HepG2 (cell line): ENCODE data around the gene DDIAS. TPM values are rescaled to one million over a fixed set of nuclear protein-coding genes. Genes with fewer than 3 reads are reported as not detected.

Experiments
- HES4 ChIP-seq: sonication (generic); formaldehyde crosslinking; IDR thresholded peaks from 2 replicates; pipeline ENCODE4 v1.9.0; 2021; ENCODE audit warnings: mild to moderate bottlenecking, missing genetic modification reagents, borderline replicate concordance
- KDM2A ChIP-seq: sonication (generic); formaldehyde crosslinking; IDR thresholded peaks from 2 replicates; pipeline ENCODE4 v1.4.0; 2020; ENCODE audit warnings: low read depth, missing genetic modification reagents, borderline replicate concordance
- PHF5A ChIP-seq: IDR thresholded peaks from one replicate; pipeline ENCODE4 v1.6.1; 2018; ENCODE audit warnings: low read depth, missing genetic modification reagents; ENCODE audit not compliant: unreplicated experiment
- RAD51 ChIP-seq: fragments of 450-650 bp; IDR thresholded peaks from 2 replicates; pipeline ENCODE4 v1.6.1; 2016; ENCODE audit warnings: borderline replicate concordance
- SAP130 ChIP-seq: IDR thresholded peaks from 2 replicates; pipeline ENCODE4 v1.6.1; 2016; ENCODE audit warnings: low read depth
- SETDB1 ChIP-seq: sonication (generic); formaldehyde crosslinking; IDR thresholded peaks from 2 replicates; pipeline ENCODE4 v1.5.1; 2020; ENCODE audit warnings: missing genetic modification reagents, mild to moderate bottlenecking, borderline replicate concordance
- TBX2 ChIP-seq: sonication (generic); formaldehyde crosslinking; IDR thresholded peaks from 2 replicates; pipeline ENCODE4 v1.5.0; 2020; ENCODE audit warnings: missing genetic modification reagents, mild to moderate bottlenecking, borderline replicate concordance
- ZBTB7A ChIP-seq: sonication (generic); formaldehyde crosslinking; IDR thresholded peaks from 2 replicates; pipeline ENCODE4 v1.8.0; 2022; ENCODE audit warnings: mild to moderate bottlenecking, missing genetic modification reagents
- ZMYM2 ChIP-seq: sonication (generic); formaldehyde crosslinking; IDR thresholded peaks from 2 replicates; pipeline ENCODE4 v1.8.0; 2022; ENCODE audit warnings: mild to moderate bottlenecking, missing genetic modification reagents
- ZMYM4 ChIP-seq: sonication (generic); formaldehyde crosslinking; IDR thresholded peaks from 2 replicates; pipeline ENCODE4 v1.8.1; 2023; ENCODE audit warnings: mild to moderate bottlenecking, missing genetic modification reagents
- ZNF317 ChIP-seq: sonication (generic); formaldehyde crosslinking; IDR thresholded peaks from 2 replicates; pipeline ENCODE4 v1.5.0; 2020; ENCODE audit warnings: mild to moderate bottlenecking, missing genetic modification reagents
- ZNF496 ChIP-seq: sonication (generic); formaldehyde crosslinking; IDR thresholded peaks from 2 replicates; pipeline ENCODE4 v1.8.1; 2023; ENCODE audit warnings: mild to moderate bottlenecking, moderate library complexity, missing genetic modification reagents; ENCODE audit not compliant: insufficient replicate concordance
- ZNF674 ChIP-seq: sonication (generic); formaldehyde crosslinking; IDR thresholded peaks from 2 replicates; pipeline ENCODE4 v1.5.0; 2020; ENCODE audit warnings: low read depth, mild to moderate bottlenecking, missing genetic modification reagents
- ZNF720 ChIP-seq: sonication (generic); formaldehyde crosslinking; IDR thresholded peaks from 2 replicates; pipeline ENCODE4 v1.4.0; 2020; ENCODE audit warnings: missing genetic modification reagents
- ZNF747 ChIP-seq: sonication (generic); formaldehyde crosslinking; IDR thresholded peaks from 2 replicates; pipeline ENCODE4 v1.8.1; 2023; ENCODE audit warnings: missing genetic modification reagents, mild to moderate bottlenecking, borderline replicate concordance
- ZSCAN31 ChIP-seq: sonication (generic); formaldehyde crosslinking; IDR thresholded peaks from 2 replicates; pipeline ENCODE4 v1.5.0; 2020; ENCODE audit warnings: low read depth, mild to moderate bottlenecking, missing genetic modification reagents
- polyA plus RNA-seq, 8 experiments: library from polyadenylated mRNA; depleted of rRNA in 3 of 8; stranded (reverse) in 7 of 8; unstranded in 1 of 8; fragments of >200 nt; fragmentation: Illumina TruSeq in 4 of 8; extraction: Trizol in 4 of 8; gene quantifications; 2 replicates each; pipeline versions ENCODE4 v1.2.1 to v1.2.3, GENCODE V29; 2011 to 2016; ENCODE audit warnings: low read depth in 4 of 8, missing spikeins in 1 of 8, mixed read lengths in 1 of 8; ENCODE audit not compliant: insufficient read depth in 1 of 8
- total RNA-seq, 5 experiments: library from RNA; depleted of rRNA; stranded (reverse); fragments of >200 nt; fragmentation: Illumina TruSeq; extraction: Trizol; gene quantifications; 2 replicates each; pipeline ENCODE4 v1.2.3, GENCODE V29; 2016; ENCODE audit warnings: low read depth in 1 of 5
- TF ChIP-seq, protein P1 (sequence below): sonication (generic); formaldehyde crosslinking; conservative IDR thresholded peaks from 2 replicates; pipeline ENCODE4 v1.4.0; 2020; ENCODE audit warnings: mild to moderate bottlenecking, missing genetic modification reagents, moderate library complexity
- TF ChIP-seq, protein P2 (sequence below), 2 experiments: sonication (generic) in 1 of 2; formaldehyde crosslinking in 1 of 2; IDR thresholded peaks; 2 replicates each; pipeline versions ENCODE4 v1.4.0 to v1.6.1; 2016 to 2020; ENCODE audit warnings: borderline replicate concordance in 1 of 2, low read depth in 1 of 2, mild to moderate bottlenecking in 1 of 2, missing genetic modification reagents in 1 of 2
- TF ChIP-seq, protein P3 (sequence below): sonication (generic); formaldehyde crosslinking; IDR thresholded peaks from 2 replicates; pipeline ENCODE4 v1.9.0; 2022; ENCODE audit warnings: missing genetic modification reagents, mild to moderate bottlenecking, borderline replicate concordance

Gene DDIAS
- total and polyA plus RNA-seq, 2 of the 13 experiments (the other 11 are each of a cell fraction or from before 2014, with no cell fraction given), result 3.5 to 13.0 TPM

DNA sequence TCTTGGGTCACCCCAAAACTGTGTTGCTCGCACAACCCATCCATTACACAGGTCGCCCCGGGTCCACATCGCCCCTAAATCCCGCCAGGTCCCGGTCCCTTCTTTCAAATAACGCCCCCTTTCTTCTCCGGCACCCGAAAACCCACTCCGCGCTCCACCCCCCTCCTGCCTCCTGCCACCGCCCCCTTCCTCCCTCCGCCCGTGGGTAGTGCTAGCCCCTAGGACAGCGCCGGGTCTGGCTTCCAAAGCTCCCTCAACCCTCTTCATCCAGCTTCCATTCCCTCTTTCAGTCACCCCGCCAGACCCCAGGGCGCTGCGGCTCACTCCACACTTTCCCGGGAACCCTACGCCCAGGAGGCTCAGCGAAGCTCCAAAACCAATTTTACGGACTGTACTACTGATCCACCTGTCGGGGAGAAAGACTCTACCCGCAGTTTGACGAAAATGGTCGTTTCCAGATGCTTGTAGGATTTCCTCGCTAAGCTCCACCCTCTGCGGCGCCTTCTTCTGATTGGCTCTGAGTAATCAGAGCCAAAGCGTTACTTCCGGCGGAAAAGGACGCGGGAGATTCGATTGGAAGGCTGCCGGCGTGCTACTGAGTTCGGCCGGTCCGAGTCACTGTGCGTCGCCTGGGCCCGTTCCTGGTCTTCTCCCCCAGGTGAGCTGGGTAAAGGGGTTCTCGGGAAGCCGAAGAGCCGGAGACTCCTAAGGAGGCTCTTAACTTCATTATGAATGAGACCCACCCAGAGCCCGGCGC is at the start of gene DDIAS (continued):
- TF ChIP-seq, protein P1, sequence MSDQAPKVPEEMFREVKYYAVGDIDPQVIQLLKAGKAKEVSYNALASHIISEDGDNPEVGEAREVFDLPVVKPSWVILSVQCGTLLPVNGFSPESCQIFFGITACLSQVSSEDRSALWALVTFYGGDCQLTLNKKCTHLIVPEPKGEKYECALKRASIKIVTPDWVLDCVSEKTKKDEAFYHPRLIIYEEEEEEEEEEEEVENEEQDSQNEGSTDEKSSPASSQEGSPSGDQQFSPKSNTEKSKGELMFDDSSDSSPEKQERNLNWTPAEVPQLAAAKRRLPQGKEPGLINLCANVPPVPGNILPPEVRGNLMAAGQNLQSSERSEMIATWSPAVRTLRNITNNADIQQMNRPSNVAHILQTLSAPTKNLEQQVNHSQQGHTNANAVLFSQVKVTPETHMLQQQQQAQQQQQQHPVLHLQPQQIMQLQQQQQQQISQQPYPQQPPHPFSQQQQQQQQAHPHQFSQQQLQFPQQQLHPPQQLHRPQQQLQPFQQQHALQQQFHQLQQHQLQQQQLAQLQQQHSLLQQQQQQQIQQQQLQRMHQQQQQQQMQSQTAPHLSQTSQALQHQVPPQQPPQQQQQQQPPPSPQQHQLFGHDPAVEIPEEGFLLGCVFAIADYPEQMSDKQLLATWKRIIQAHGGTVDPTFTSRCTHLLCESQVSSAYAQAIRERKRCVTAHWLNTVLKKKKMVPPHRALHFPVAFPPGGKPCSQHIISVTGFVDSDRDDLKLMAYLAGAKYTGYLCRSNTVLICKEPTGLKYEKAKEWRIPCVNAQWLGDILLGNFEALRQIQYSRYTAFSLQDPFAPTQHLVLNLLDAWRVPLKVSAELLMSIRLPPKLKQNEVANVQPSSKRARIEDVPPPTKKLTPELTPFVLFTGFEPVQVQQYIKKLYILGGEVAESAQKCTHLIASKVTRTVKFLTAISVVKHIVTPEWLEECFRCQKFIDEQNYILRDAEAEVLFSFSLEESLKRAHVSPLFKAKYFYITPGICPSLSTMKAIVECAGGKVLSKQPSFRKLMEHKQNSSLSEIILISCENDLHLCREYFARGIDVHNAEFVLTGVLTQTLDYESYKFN (CRISPR knock-in tag), result 0 out of 2 replicates have a peak, but pooled peaks have one; percentile 27
- TF ChIP-seq SAP130 (CRISPR knock-in tag) (peak; percentile 100), TBX2 (peak; percentile 67), SETDB1 (CRISPR knock-in tag) (no peak), ZNF496 (CRISPR knock-in tag) (no peak), PHF5A (CRISPR knock-in tag) (no peak), ZNF674 (CRISPR knock-in tag) (no peak), HES4 (CRISPR knock-in tag) (0 out of 2 replicates have a peak, but pooled peaks have one; percentile 18), ZNF720 (CRISPR knock-in tag) (no peak), ZBTB7A (no peak), ZMYM4 (peak; percentile 74), KDM2A (CRISPR knock-in tag) (0 out of 2 replicates have a peak, but pooled peaks have one; percentile 39), ZNF317 (no peak), ZNF747 (CRISPR knock-in tag) (peak; percentile 41; the same call in 1 of the 2 replicates), ZSCAN31 (CRISPR knock-in tag) (peak; percentile 40; the same call in 1 of the 2 replicates), RAD51 (no peak), ZMYM2 (no peak)
- TF ChIP-seq, protein P2, sequence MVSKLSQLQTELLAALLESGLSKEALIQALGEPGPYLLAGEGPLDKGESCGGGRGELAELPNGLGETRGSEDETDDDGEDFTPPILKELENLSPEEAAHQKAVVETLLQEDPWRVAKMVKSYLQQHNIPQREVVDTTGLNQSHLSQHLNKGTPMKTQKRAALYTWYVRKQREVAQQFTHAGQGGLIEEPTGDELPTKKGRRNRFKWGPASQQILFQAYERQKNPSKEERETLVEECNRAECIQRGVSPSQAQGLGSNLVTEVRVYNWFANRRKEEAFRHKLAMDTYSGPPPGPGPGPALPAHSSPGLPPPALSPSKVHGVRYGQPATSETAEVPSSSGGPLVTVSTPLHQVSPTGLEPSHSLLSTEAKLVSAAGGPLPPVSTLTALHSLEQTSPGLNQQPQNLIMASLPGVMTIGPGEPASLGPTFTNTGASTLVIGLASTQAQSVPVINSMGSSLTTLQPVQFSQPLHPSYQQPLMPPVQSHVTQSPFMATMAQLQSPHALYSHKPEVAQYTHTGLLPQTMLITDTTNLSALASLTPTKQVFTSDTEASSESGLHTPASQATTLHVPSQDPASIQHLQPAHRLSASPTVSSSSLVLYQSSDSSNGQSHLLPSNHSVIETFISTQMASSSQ (IDR thresholded peaks at IDR 0.05; ENCODE audit: low read depth), result no peak
- TF ChIP-seq, protein P2 (CRISPR knock-in tag; IDR thresholded peaks at IDR 0.05; ENCODE audit: borderline replicate concordance), result no peak
- TF ChIP-seq, protein P3, sequence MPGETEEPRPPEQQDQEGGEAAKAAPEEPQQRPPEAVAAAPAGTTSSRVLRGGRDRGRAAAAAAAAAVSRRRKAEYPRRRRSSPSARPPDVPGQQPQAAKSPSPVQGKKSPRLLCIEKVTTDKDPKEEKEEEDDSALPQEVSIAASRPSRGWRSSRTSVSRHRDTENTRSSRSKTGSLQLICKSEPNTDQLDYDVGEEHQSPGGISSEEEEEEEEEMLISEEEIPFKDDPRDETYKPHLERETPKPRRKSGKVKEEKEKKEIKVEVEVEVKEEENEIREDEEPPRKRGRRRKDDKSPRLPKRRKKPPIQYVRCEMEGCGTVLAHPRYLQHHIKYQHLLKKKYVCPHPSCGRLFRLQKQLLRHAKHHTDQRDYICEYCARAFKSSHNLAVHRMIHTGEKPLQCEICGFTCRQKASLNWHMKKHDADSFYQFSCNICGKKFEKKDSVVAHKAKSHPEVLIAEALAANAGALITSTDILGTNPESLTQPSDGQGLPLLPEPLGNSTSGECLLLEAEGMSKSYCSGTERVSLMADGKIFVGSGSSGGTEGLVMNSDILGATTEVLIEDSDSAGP (CRISPR knock-in tag), result no peak
